ENCODE results near the gene JUN. TPM values are rescaled to one million over a fixed set of nuclear protein-coding genes. Genes with fewer than 3 reads are reported as not detected.
A peak's percentile ranks its signal among the peaks of the same experiment; 100 is the strongest.

The JUN gene
- total RNA-seq, result 10 to 100 TPM; 51.4 to 53.2 TPM

GRCh38 chr1:58783993-58784757 is at the start of gene JUN:
Gene JUN, minus strand, starts transcription at chr1:58784047. Its CDS starts 977 bp downstream, at chr1:58783070.
- intact Hi-C loops (cut with micrococcal nuclease), result loop anchor here (2.0 to 10.0 kb wide), 4 partner anchors 33 to 913 kb away; partner anchors contain the start of gene FGGY
- Mint-ChIP-seq H3K9me3 (peaks cover 13% of the 10 kb centered on the region), H3K27ac (peak within 1 kb of the TSS; percentile 97), H3K36me3 (ENCODE audit: low read depth) (peaks cover 37% of the 10 kb centered on the region), H3K27me3 (no peaks in the 10 kb centered on the region), H3K4me3 (peak within 1 kb of the TSS; percentile 86), H3K4me1 (ENCODE audit: low read depth) (peaks cover 14% of the 10 kb centered on the region)
- peak; percentile 99 for DNase-seq
- TF ChIP-seq, protein P1, sequence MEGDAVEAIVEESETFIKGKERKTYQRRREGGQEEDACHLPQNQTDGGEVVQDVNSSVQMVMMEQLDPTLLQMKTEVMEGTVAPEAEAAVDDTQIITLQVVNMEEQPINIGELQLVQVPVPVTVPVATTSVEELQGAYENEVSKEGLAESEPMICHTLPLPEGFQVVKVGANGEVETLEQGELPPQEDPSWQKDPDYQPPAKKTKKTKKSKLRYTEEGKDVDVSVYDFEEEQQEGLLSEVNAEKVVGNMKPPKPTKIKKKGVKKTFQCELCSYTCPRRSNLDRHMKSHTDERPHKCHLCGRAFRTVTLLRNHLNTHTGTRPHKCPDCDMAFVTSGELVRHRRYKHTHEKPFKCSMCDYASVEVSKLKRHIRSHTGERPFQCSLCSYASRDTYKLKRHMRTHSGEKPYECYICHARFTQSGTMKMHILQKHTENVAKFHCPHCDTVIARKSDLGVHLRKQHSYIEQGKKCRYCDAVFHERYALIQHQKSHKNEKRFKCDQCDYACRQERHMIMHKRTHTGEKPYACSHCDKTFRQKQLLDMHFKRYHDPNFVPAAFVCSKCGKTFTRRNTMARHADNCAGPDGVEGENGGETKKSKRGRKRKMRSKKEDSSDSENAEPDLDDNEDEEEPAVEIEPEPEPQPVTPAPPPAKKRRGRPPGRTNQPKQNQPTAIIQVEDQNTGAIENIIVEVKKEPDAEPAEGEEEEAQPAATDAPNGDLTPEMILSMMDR (IDR thresholded peaks at IDR 0.05), result no peak
- ChIA-PET POLR2A (interaction anchor here (0.6 to 2.9 kb wide), 17 partner anchors 8 to 517 kb away, joined by 3 to 16 read pairs (median 5); no protein-coding TSS in a partner anchor), CTCF (interaction anchor here (1.4 to 1.6 kb wide), 2 partner anchors 28 to 236 kb away, joined by 4 to 5 read pairs; no protein-coding TSS in a partner anchor)
- ATAC-seq, result peak; percentile 88

DNA sequence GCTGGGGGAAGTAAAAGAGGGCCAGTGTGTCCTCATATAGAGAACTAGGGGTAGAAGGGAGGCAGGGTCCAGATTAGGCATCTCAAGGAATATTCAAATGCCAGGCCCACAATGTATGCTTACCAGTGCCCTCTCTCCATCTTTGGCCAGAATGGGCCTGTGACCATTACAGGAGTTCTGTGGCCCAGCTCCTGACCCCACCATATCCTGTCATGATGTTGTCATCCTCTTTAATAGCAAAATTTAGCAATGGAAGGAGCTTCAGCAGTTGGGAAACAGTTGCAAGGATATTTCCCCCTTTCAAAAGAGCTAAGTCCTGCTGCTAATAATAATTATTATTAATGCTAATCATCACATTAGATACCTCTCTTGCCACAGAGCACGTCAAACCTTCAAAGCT is 49.3 kb upstream of the JUN start:
- no peaks in the 10 kb centered on the region for H3K27me3 Mint-ChIP-seq
- peaks cover 4% of the 10 kb centered on the region for H3K36me3 Mint-ChIP-seq (ENCODE audit: low read depth)
- ATAC-seq (no peak), DNase-seq (no peak)
- H3K4me3 Mint-ChIP-seq, result no peak overlapping the region
- ChIA-PET POLR2A (interaction anchor here (0.6 to 1.0 kb wide), 3 partner anchors 9 to 139 kb away, joined by 3 to 4 read pairs (median 4); no protein-coding TSS in a partner anchor), CTCF (no interaction called here)
- intact Hi-C loops (cut with micrococcal nuclease), result no loop called here
- no peak overlapping the region for H3K27ac Mint-ChIP-seq
- TF ChIP-seq, protein P1 (IDR thresholded peaks at IDR 0.05), result no peak
- H3K9me3 Mint-ChIP-seq, result peaks cover 7% of the 10 kb centered on the region
- H3K4me1 Mint-ChIP-seq (ENCODE audit: low read depth), result no peaks in the 10 kb centered on the region

DNA sequence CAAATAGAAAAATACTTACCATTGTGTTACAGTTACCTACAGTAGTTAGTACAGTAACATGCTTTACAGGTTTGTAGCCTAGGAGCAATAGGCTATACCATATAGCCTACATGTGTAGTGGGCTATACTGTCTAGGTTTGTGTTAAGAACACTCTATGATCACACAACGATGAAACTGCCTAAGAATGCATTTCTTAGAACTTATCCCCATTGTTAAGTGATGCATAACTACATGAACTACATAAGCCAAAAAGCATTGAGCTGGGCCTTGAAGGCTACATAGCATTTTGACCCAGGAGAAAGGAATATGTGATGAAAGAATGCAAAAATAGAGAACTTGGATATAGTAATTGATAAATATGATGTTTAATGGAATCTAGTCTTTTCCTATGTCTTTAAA is 46.4 kb upstream of the JUN start:
- no peaks in the 10 kb centered on the region for H3K27me3 Mint-ChIP-seq
- H3K4me3 Mint-ChIP-seq, result no peak overlapping the region
- intact Hi-C loops (cut with micrococcal nuclease), result no loop called here
- CTCF ChIA-PET, result no interaction called here
- no peaks in the 10 kb centered on the region for H3K4me1 Mint-ChIP-seq (ENCODE audit: low read depth)
- ATAC-seq (no peak), DNase-seq (no peak)
- H3K36me3 Mint-ChIP-seq (ENCODE audit: low read depth), result peaks cover 18% of the 10 kb centered on the region
- H3K27ac Mint-ChIP-seq, result no peak overlapping the region
- TF ChIP-seq, protein P1 (IDR thresholded peaks at IDR 0.05), result no peak
- POLR2A ChIA-PET, result no interaction called here
- H3K9me3 Mint-ChIP-seq, result peaks cover 25% of the 10 kb centered on the region

DNA sequence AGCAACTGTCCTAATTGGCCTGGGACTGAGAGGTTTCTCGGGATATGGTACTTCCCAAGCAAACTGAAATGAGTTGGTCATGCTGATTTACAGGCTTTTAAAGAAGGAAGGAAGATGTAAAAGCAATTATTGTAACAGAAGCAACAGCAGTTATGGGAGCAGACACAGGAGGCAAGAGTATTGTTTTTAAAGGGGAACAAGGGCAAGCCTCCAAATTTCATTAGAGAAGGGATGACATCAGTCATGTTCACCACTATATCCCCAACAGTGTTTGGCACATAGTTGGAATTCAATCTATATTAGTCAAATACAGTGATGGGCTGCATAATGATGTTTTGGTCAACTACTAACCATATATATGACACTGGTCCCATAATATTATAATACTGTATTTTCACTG is 46.0 kb upstream of the JUN start:
- no peak for DNase-seq
- intact Hi-C loops (cut with micrococcal nuclease), result no loop called here
- ATAC-seq, result no peak
- CTCF ChIA-PET, result no interaction called here
- Mint-ChIP-seq H3K4me1 (ENCODE audit: low read depth) (no peaks in the 10 kb centered on the region), H3K27ac (no peak overlapping the region), H3K36me3 (ENCODE audit: low read depth) (peaks cover 18% of the 10 kb centered on the region), H3K9me3 (peaks cover 25% of the 10 kb centered on the region), H3K27me3 (no peaks in the 10 kb centered on the region), H3K4me3 (no peak overlapping the region)
- TF ChIP-seq, protein P1 (IDR thresholded peaks at IDR 0.05), result no peak
- POLR2A ChIA-PET, result no interaction called here

GRCh38 chr1:58827298-58827697 is 43.5 kb upstream of the JUN start:
- intact Hi-C loops (cut with micrococcal nuclease), result no loop called here
- CTCF ChIA-PET, result interaction anchor here (1.1 kb wide), 1 partner anchor 22 kb away, joined by 3 read pairs; no protein-coding TSS in a partner anchor

More at GRCh38 chr1:58827298-58827697, 43.5 kb upstream of the JUN start:
- no peak overlapping the region for H3K27ac Mint-ChIP-seq
- H3K4me3 Mint-ChIP-seq, result no peak overlapping the region
- DNase-seq (no peak), ATAC-seq (no peak)
- POLR2A ChIA-PET, result no interaction called here
- peaks cover 25% of the 10 kb centered on the region for H3K9me3 Mint-ChIP-seq
- H3K27me3 Mint-ChIP-seq, result no peaks in the 10 kb centered on the region
- TF ChIP-seq, protein P1 (IDR thresholded peaks at IDR 0.05), result no peak
- H3K36me3 Mint-ChIP-seq (ENCODE audit: low read depth), result peaks cover 18% of the 10 kb centered on the region
- no peaks in the 10 kb centered on the region for H3K4me1 Mint-ChIP-seq (ENCODE audit: low read depth)

Data from activated CD8-positive, alpha-beta T cell treated with anti-CD3 and anti-CD28 coated beads for 36 hours (primary cell).